ENCODE results near the gene CA9. TPM values are rescaled to one million over a fixed set of nuclear protein-coding genes. Genes with fewer than 3 reads are reported as not detected.
"Not testable (repeated sequence)": the region's sequence is repeated elsewhere in the genome, so short reads cannot be mapped to it uniquely, and the experiment has no call there.

CA9 gene
- total RNA-seq, result 0.82 TPM

- peak; percentile 61 for DNase-seq
Observed at GRCh38 chr9:35673132-35674024, at the start of gene CA9. Gene CA9, plus strand, starts transcription at chr9:35673928. Its CDS starts 32 bp downstream, at chr9:35673960.

- DNase-seq, result no peak
Observed at GRCh38 chr9:35627575-35627974, 46.2 kb upstream of the CA9 start.

- DNase-seq, result no peak
Observed at GRCh38 chr9:35628389-35628991, 45.2 kb upstream of the CA9 start.

GRCh38 chr9:35629597-35629996, 44.1 kb upstream of the CA9 start:
- no peak for DNase-seq

GRCh38 chr9:35635730-35636129, 38.0 kb upstream of the CA9 start:
- no peak for DNase-seq

GRCh38 chr9:35636135-35636876, 37.4 kb upstream of the CA9 start:
- DNase-seq, result no peak

- DNase-seq, result not testable (repeated sequence)
Observed at GRCh38 chr9:35636877-35637246, 36.9 kb upstream of the CA9 start.

- DNase-seq, result not testable (repeated sequence)
Observed at GRCh38 chr9:35637427-35637955, 36.2 kb upstream of the CA9 start.

- not testable (repeated sequence) for DNase-seq
Observed at GRCh38 chr9:35638751-35639150, 35.0 kb upstream of the CA9 start.

- not testable (repeated sequence) for DNase-seq
Observed at GRCh38 chr9:35639225-35639624, 34.5 kb upstream of the CA9 start.

- no peak for DNase-seq
Observed at GRCh38 chr9:35639631-35640030, 34.1 kb upstream of the CA9 start.

- not testable (repeated sequence) for DNase-seq
Observed at GRCh38 chr9:35640431-35640830, 33.3 kb upstream of the CA9 start.

GRCh38 chr9:35641478-35641877, 32.2 kb upstream of the CA9 start:
- DNase-seq, result not testable (repeated sequence)

GRCh38 chr9:35643046-35643445, 30.7 kb upstream of the CA9 start:
- no peak for DNase-seq

- not testable (repeated sequence) for DNase-seq
Observed at GRCh38 chr9:35645736-35646135, 28.0 kb upstream of the CA9 start.

- DNase-seq, result no peak
Observed at GRCh38 chr9:35646153-35646532, 27.6 kb upstream of the CA9 start.

- DNase-seq, result peak; percentile 97
Observed at GRCh38 chr9:35646533-35647265, 27.0 kb upstream of the CA9 start.

GRCh38 chr9:35649431-35650340, 24.0 kb upstream of the CA9 start:
- no peak for DNase-seq

GRCh38 chr9:35650341-35651158, 23.2 kb upstream of the CA9 start, which contains the start of gene SIT1:
Gene SIT1, minus strand, starts transcription at chr9:35650931. Its CDS starts 78 bp downstream, at chr9:35650853.
- no peak for DNase-seq

Data from tongue (tissue), 2 donors.